Measurements from ENCODE around the gene PHLDA1.

DNA sequence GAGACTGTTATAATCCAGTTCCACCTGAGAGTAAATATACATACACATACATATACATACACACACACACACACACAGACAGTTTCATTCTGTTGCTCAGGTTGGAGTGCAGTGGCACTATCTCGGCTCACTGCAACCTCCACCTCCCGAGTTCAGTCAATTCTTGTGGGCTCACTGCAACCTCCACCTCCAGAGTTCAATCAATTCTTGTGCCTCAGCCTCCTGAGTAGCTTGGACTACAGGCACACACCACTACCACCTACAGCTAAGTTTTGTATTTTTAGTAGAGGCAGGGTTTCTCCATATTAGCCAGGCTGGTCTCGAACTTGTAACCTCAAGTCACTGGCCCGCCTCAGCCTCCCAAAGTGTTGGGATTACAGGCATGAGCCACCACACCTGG is 8.9 kb upstream of the PHLDA1 start:
- no peak for TF ChIP-seq SP1 (CRISPR knock-in tag; IDR thresholded peaks at IDR 0.05)
- TF ChIP-seq, protein P1, sequence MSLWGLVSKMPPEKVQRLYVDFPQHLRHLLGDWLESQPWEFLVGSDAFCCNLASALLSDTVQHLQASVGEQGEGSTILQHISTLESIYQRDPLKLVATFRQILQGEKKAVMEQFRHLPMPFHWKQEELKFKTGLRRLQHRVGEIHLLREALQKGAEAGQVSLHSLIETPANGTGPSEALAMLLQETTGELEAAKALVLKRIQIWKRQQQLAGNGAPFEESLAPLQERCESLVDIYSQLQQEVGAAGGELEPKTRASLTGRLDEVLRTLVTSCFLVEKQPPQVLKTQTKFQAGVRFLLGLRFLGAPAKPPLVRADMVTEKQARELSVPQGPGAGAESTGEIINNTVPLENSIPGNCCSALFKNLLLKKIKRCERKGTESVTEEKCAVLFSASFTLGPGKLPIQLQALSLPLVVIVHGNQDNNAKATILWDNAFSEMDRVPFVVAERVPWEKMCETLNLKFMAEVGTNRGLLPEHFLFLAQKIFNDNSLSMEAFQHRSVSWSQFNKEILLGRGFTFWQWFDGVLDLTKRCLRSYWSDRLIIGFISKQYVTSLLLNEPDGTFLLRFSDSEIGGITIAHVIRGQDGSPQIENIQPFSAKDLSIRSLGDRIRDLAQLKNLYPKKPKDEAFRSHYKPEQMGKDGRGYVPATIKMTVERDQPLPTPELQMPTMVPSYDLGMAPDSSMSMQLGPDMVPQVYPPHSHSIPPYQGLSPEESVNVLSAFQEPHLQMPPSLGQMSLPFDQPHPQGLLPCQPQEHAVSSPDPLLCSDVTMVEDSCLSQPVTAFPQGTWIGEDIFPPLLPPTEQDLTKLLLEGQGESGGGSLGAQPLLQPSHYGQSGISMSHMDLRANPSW (CRISPR knock-in tag; IDR thresholded peaks at IDR 0.05) = no peak
- no peak for TF ChIP-seq ZNF224 (CRISPR knock-in tag; IDR thresholded peaks at IDR 0.05)
- TF ChIP-seq, protein P2, sequence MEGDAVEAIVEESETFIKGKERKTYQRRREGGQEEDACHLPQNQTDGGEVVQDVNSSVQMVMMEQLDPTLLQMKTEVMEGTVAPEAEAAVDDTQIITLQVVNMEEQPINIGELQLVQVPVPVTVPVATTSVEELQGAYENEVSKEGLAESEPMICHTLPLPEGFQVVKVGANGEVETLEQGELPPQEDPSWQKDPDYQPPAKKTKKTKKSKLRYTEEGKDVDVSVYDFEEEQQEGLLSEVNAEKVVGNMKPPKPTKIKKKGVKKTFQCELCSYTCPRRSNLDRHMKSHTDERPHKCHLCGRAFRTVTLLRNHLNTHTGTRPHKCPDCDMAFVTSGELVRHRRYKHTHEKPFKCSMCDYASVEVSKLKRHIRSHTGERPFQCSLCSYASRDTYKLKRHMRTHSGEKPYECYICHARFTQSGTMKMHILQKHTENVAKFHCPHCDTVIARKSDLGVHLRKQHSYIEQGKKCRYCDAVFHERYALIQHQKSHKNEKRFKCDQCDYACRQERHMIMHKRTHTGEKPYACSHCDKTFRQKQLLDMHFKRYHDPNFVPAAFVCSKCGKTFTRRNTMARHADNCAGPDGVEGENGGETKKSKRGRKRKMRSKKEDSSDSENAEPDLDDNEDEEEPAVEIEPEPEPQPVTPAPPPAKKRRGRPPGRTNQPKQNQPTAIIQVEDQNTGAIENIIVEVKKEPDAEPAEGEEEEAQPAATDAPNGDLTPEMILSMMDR (IDR thresholded peaks at IDR 0.05 in 2 of 3, conservative IDR thresholded peaks at IDR 0.05 in 1 of 3; ENCODE audit: insufficient read depth in 2 of 3, low read depth in 1 of 3, low read length in 3 of 3) = no peak
- TF ChIP-seq, protein P3, sequence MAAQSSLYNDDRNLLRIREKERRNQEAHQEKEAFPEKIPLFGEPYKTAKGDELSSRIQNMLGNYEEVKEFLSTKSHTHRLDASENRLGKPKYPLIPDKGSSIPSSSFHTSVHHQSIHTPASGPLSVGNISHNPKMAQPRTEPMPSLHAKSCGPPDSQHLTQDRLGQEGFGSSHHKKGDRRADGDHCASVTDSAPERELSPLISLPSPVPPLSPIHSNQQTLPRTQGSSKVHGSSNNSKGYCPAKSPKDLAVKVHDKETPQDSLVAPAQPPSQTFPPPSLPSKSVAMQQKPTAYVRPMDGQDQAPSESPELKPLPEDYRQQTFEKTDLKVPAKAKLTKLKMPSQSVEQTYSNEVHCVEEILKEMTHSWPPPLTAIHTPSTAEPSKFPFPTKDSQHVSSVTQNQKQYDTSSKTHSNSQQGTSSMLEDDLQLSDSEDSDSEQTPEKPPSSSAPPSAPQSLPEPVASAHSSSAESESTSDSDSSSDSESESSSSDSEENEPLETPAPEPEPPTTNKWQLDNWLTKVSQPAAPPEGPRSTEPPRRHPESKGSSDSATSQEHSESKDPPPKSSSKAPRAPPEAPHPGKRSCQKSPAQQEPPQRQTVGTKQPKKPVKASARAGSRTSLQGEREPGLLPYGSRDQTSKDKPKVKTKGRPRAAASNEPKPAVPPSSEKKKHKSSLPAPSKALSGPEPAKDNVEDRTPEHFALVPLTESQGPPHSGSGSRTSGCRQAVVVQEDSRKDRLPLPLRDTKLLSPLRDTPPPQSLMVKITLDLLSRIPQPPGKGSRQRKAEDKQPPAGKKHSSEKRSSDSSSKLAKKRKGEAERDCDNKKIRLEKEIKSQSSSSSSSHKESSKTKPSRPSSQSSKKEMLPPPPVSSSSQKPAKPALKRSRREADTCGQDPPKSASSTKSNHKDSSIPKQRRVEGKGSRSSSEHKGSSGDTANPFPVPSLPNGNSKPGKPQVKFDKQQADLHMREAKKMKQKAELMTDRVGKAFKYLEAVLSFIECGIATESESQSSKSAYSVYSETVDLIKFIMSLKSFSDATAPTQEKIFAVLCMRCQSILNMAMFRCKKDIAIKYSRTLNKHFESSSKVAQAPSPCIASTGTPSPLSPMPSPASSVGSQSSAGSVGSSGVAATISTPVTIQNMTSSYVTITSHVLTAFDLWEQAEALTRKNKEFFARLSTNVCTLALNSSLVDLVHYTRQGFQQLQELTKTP (IDR thresholded peaks at IDR 0.05; ENCODE audit: low read depth in 1 of 2, partially characterized antibody in 2 of 2) = no peak
- no peak for TF ChIP-seq MAZ (CRISPR knock-in tag; conservative IDR thresholded peaks at IDR 0.05 in 1 of 2, IDR thresholded peaks at IDR 0.05 in 1 of 2)

All from K562 (cell line).